HCT116 (cell line): ENCODE data around the gene SPACA5B. TPM values are rescaled to one million over a fixed set of nuclear protein-coding genes. Genes with fewer than 3 reads are reported as not detected.

Experiments
- ATAC-seq: fragments of 200-7000 bp; cut with Tn5 transposase; 2 replicates; pipeline ENCODE4 v1.9.1; 2020; ENCODE audit warnings: mild to moderate bottlenecking, moderate library complexity
- BruUV-seq: library from RNA; stranded (reverse); fragments of 400-500 nt; replicated peaks from 2 replicates; lab custom pipeline; 2021; lab: Mats Ljungman, UMichigan
- CTCF ChIA-PET: fragments of 300-600 bp; sonication (Branson Sonifier 250); formaldehyde crosslinking; loops from one replicate; lab custom pipeline; 2021; ENCODE audit warnings: antibody characterized with exemption; lab: Charles Lee
- POLR2A ChIA-PET: fragments of 300-600, 350-600 bp; sonication (Branson Sonifier 250); formaldehyde crosslinking; loops from one replicate; lab custom pipeline; 2021; ENCODE audit warnings: antibody characterized with exemption; lab: Charles Lee
- RAD21 ChIA-PET, 2 experiments: fragments of 300-600 bp; sonication (Branson Sonifier 250); formaldehyde crosslinking; loops; one replicate each; lab custom pipeline; 2023; ENCODE audit warnings: low total read pairs in 2 of 2; ENCODE audit not compliant: uncharacterized antibody in 2 of 2, unreplicated experiment in 2 of 2, low non-redundant PET in 1 of 2; lab: Charles Lee
- DNase-seq: peaks from one replicate; pipeline ENCODE4 v3.0.0-alpha.2; 2010; ENCODE audit warnings: low read depth, low spot score
- H2AFZ ChIP-seq: fragments of 200-600 bp; shearing (Covaris generic), sonication (generic); 2 replicates; pipeline ENCODE4 v1.6.1; 2017; ENCODE audit warnings: low read depth, mixed run types, mixed read lengths, antibody characterized with exemption, low read length; ENCODE audit not compliant: poor library complexity, severe bottlenecking
- H3K27ac ChIP-seq: 2 replicates; pipeline ENCODE4 v1.5.1; 2012; ENCODE audit warnings: low read depth, low read length
- H3K27me3 ChIP-seq: fragments of 200-600 bp; sonication (generic); 2 replicates; pipeline ENCODE4 v1.6.1; 2016; ENCODE audit warnings: mixed run types, low read length, mixed read lengths; ENCODE audit not compliant: insufficient read depth
- H3K36me3 ChIP-seq, 2 experiments: fragments of 200-500 bp in 1 of 2; fragments of 200-600 bp in 1 of 2; sonication (Bioruptor generic) in 1 of 2; sonication (generic) in 1 of 2; 2 replicates each; pipeline versions ENCODE4 v1.5.1 to v1.6.1; 2014 to 2016; ENCODE audit warnings: low read length in 2 of 2, inconsistent platforms in 1 of 2, mixed read lengths in 1 of 2, mixed run types in 1 of 2; ENCODE audit not compliant: insufficient read depth in 2 of 2, control insufficient read depth in 1 of 2
- H3K4me1 ChIP-seq, 2 experiments: fragments of 200-600 bp in 1 of 2; sonication (generic) in 1 of 2; 2 replicates each; pipeline versions ENCODE4 v1.5.1 to v1.6.1; 2012 to 2017; ENCODE audit warnings: low read length in 2 of 2, inconsistent platforms in 1 of 2, mild to moderate bottlenecking in 1 of 2, mixed read lengths in 1 of 2, mixed run types in 1 of 2, moderate library complexity in 1 of 2; ENCODE audit not compliant: insufficient read depth in 2 of 2, control insufficient read depth in 1 of 2
- H3K4me2 ChIP-seq: fragments of 200-600 bp; sonication (generic); 2 replicates; pipeline ENCODE4 v1.6.1; 2017; ENCODE audit warnings: mixed run types, low read length, mixed read lengths
- H3K4me3 ChIP-seq, 2 experiments: fragments of 200-600 bp in 1 of 2; sonication (generic) in 1 of 2; replicated peaks in 1 of 2; 2 replicates each; pipeline ENCODE4 v1.5.1; 2011 to 2016; ENCODE audit warnings: low read length in 2 of 2, control low read depth in 1 of 2, low read depth in 1 of 2, mild to moderate bottlenecking in 1 of 2, mixed read lengths in 1 of 2, mixed run types in 1 of 2
- H3K79me2 ChIP-seq: fragments of 200-600 bp; sonication (generic); 2 replicates; pipeline ENCODE4 v1.6.1; 2017; ENCODE audit warnings: mild to moderate bottlenecking, mixed run types, low read length, moderate library complexity, mixed read lengths; ENCODE audit not compliant: insufficient read depth
- H3K9ac ChIP-seq: fragments of 200-600 bp; sonication (generic); 2 replicates; pipeline ENCODE4 v1.6.1; 2016; ENCODE audit warnings: low read length, mixed read lengths
- H3K9me2 ChIP-seq: fragments of 200-600 bp; sonication (generic), shearing (Covaris generic); 2 replicates; pipeline ENCODE4 v1.6.1; 2017; ENCODE audit warnings: mixed run types, mild to moderate bottlenecking, moderate library complexity; ENCODE audit not compliant: insufficient read depth
- H3K9me3 ChIP-seq, 2 experiments: fragments of 200-500 bp in 1 of 2; fragments of 200-600 bp in 1 of 2; sonication (Bioruptor generic) in 1 of 2; sonication (generic) in 1 of 2; 2 replicates each; pipeline ENCODE4 v1.6.1; 2014 to 2017; ENCODE audit warnings: low read length in 2 of 2, mixed read lengths in 2 of 2, inconsistent platforms in 1 of 2, low read depth in 1 of 2, mild to moderate bottlenecking in 1 of 2, mixed run types in 1 of 2, moderate library complexity in 1 of 2; ENCODE audit not compliant: control insufficient read depth in 1 of 2, insufficient read depth in 1 of 2
- H4K20me1 ChIP-seq: fragments of 200-600 bp; sonication (generic), shearing (Covaris generic); 2 replicates; pipeline ENCODE4 v1.6.1; 2017; ENCODE audit warnings: mixed run types, mild to moderate bottlenecking, moderate library complexity; ENCODE audit not compliant: insufficient read depth
- CBX3 ChIP-seq: IDR thresholded peaks from 2 replicates; pipeline ENCODE4 v1.6.1; 2012; ENCODE audit warnings: low read depth
- EGR1 ChIP-seq: IDR thresholded peaks from 2 replicates; pipeline ENCODE4 v1.6.1; 2012; ENCODE audit warnings: low read depth
- EZH2 ChIP-seq: fragments of 200-600 bp; sonication (generic); IDR thresholded peaks from 2 replicates; pipeline ENCODE4 v1.6.1; 2017; ENCODE audit warnings: antibody characterized with exemption, mixed run types
- EZH2phosphoT487 ChIP-seq: fragments of 200-600 bp; IDR thresholded peaks from 2 replicates; pipeline ENCODE4 v1.6.1; 2018; ENCODE audit warnings: antibody characterized with exemption, borderline replicate concordance
- FOSL1 ChIP-seq: IDR thresholded peaks from 2 replicates; pipeline ENCODE4 v1.6.1; 2012; ENCODE audit warnings: low read depth
- JUND ChIP-seq: IDR thresholded peaks from 2 replicates; pipeline ENCODE4 v1.6.1; 2012
- POLR2AphosphoS5 ChIP-seq: IDR thresholded peaks from 2 replicates; pipeline ENCODE4 v1.6.1; 2011; ENCODE audit warnings: mild to moderate bottlenecking, low read depth, low read length, moderate library complexity
- RAD21 ChIP-seq: IDR thresholded peaks from 2 replicates; pipeline ENCODE4 v1.6.1; 2012; ENCODE audit warnings: low read depth, mild to moderate bottlenecking
- SIN3A ChIP-seq: IDR thresholded peaks from 2 replicates; pipeline ENCODE4 v1.6.1; 2012; ENCODE audit warnings: low read depth
- SP1 ChIP-seq: IDR thresholded peaks from 2 replicates; pipeline ENCODE4 v1.6.1; 2012; ENCODE audit warnings: low read depth
- SRF ChIP-seq: IDR thresholded peaks from 2 replicates; pipeline ENCODE4 v1.6.1; 2012; ENCODE audit warnings: low read depth
- YY1 ChIP-seq: IDR thresholded peaks from 2 replicates; pipeline ENCODE4 v1.6.1; 2011; ENCODE audit warnings: low read length, low read depth, moderate library complexity, mild to moderate bottlenecking; ENCODE audit not compliant: insufficient replicate concordance; ENCODE audit errors: extremely low read depth
- intact Hi-C: fragments of 100-400 bp; cut with micrococcal nuclease; formaldehyde crosslinking; loops from 2 replicates; pipeline ENCODE4 v1.10.0; 2022
- total RNA-seq: library from RNA; stranded (reverse); gene quantifications from one replicate; pipeline ENCODE4 v1.2.1, GENCODE V29; 2021; ENCODE audit not compliant: unreplicated experiment
- TF ChIP-seq, protein P1 (sequence below): IDR thresholded peaks from 2 replicates; pipeline ENCODE4 v1.6.1; 2012

Gene SPACA5B
- total RNA-seq, 1 experiment from 2014 or later: not detected

GRCh38 chrX:48154796-48155195 is 24.4 kb downstream of the SPACA5B start:
- Histone ChIP-seq H2AFZ (no peak overlapping the region), H3K9me3 (no peaks in the 10 kb centered on the region), H3K27ac (no peak overlapping the region), H3K9ac (no peak overlapping the region), H3K79me2 (no peaks in the 10 kb centered on the region), H3K4me3 (no peak overlapping the region), H4K20me1 (no peaks in the 10 kb centered on the region), H3K9me2 (no peaks in the 10 kb centered on the region), H3K36me3 (no peaks in the 10 kb centered on the region), H3K27me3 (no peaks in the 10 kb centered on the region), H3K4me1 (no peaks in the 10 kb centered on the region), H3K4me2 (no peak overlapping the region)
- intact Hi-C loops: no loop called here
- ATAC-seq (no peak), DNase-seq (no peak)
- no peak for TF ChIP-seq EZH2phosphoT487
- no peak for TF ChIP-seq EZH2
- TF ChIP-seq FOSL1: no peak
- no peak for TF ChIP-seq YY1
- TF ChIP-seq RAD21: no peak
- ChIA-PET RAD21 (no interaction called here), POLR2A (no interaction called here), CTCF (no interaction called here)
- no TSS peak for BruUV-seq

- CTCF ChIA-PET: no interaction called here
- Histone ChIP-seq H3K9ac (no peak overlapping the region), H3K79me2 (no peaks in the 10 kb centered on the region), H3K27ac (no peak overlapping the region), H3K9me2 (no peaks in the 10 kb centered on the region), H3K27me3 (no peaks in the 10 kb centered on the region; the same call in 1 of the 2 replicates), H3K4me2 (no peak overlapping the region), H2AFZ (no peak overlapping the region), H3K9me3 (no peaks in the 10 kb centered on the region), H3K4me1 (no peaks in the 10 kb centered on the region), H3K36me3 (no peaks in the 10 kb centered on the region), H4K20me1 (no peaks in the 10 kb centered on the region), H3K4me3 (no peak overlapping the region)
- BruUV-seq: no TSS peak
- ATAC-seq (no peak), DNase-seq (no peak)
- RAD21 ChIA-PET: no interaction called here
- intact Hi-C loops: no loop called here
- no peak for TF ChIP-seq YY1
- no peak for TF ChIP-seq EZH2phosphoT487
- no peak for TF ChIP-seq EGR1
- no peak for TF ChIP-seq JUND
- TF ChIP-seq, protein P1, sequence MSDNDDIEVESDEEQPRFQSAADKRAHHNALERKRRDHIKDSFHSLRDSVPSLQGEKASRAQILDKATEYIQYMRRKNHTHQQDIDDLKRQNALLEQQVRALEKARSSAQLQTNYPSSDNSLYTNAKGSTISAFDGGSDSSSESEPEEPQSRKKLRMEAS: no peak
- TF ChIP-seq CBX3: no peak
- TF ChIP-seq SP1: no peak
- TF ChIP-seq SIN3A: no peak
- TF ChIP-seq EZH2: no peak
- no peak for TF ChIP-seq FOSL1
- no peak for TF ChIP-seq SRF
- TF ChIP-seq POLR2AphosphoS5: no peak
- POLR2A ChIA-PET: no interaction called here
Measured at GRCh38 chrX:48156014-48156413, 25.6 kb downstream of the SPACA5B start.
